Measurements from ENCODE around the gene GPAT3.

Gene GPAT3

DNA sequence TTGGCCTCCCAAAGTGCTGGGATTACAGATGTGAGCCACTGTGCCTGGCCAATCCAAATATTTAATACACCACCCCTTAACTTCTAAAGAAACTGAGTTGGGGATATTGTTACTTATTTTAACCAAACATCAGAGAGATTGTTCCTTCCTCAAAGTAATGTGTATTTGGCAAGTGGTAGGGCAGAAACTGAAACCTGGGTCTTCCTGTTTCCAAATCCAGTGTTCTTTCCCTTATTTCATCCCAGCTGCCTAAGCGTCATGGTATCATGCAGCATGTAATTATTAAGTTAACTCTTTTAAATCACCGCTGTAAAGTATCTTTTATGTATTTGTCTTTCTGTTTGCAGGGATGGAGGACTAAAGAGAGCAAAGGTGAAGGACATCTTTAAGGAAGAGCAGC is 68.4 kb downstream of the GPAT3 start:
- no peak overlapping the region for H3K4me3 ChIP-seq (ENCODE audit: low read depth, low read length)
- H3K9me3 ChIP-seq (ENCODE audit: control insufficient read depth, insufficient read depth, low read length): no peaks in the 10 kb centered on the region
- H3K4me1 ChIP-seq (ENCODE audit: control insufficient read depth, insufficient read depth, low read length): peaks cover 18% of the 10 kb centered on the region
- no peak overlapping the region for H3K9ac ChIP-seq (ENCODE audit: low read depth, low read length)
- H3K27me3 ChIP-seq (ENCODE audit: control insufficient read depth, insufficient read depth, low read length): no peaks in the 10 kb centered on the region
- H3K27ac ChIP-seq (ENCODE audit: low read depth, low read length): no peak overlapping the region
- H3K36me3 ChIP-seq (ENCODE audit: control insufficient read depth, insufficient read depth, low read length): no peaks in the 10 kb centered on the region

DNA sequence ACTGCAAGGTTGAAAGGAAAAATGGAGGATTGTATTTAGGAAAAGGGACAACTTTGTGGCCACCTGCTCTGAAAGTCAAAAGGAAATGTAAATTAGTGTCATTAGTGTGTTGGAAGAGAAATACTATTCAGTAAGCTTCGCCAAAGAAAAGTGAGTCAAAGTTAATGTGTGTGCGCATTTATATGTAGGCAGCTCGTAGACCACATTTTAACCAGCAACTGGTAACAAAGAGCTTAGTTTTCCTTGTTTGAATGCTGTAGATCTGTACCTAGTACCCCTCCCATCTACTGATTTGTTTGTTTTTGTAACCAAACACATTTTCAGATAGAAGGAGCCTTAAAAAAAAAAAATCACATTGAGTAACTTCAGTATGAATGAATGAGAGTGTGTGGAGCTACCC is 69.3 kb downstream of the GPAT3 start:
- Histone ChIP-seq H3K36me3 (ENCODE audit: control insufficient read depth, insufficient read depth, low read length) (no peaks in the 10 kb centered on the region), H3K9me3 (ENCODE audit: control insufficient read depth, insufficient read depth, low read length) (no peaks in the 10 kb centered on the region), H3K4me1 (ENCODE audit: control insufficient read depth, insufficient read depth, low read length) (peaks cover 18% of the 10 kb centered on the region), H3K27ac (ENCODE audit: low read depth, low read length) (peak overlapping the region; percentile 5), H3K27me3 (ENCODE audit: control insufficient read depth, insufficient read depth, low read length) (no peaks in the 10 kb centered on the region), H3K9ac (ENCODE audit: low read depth, low read length) (no peak overlapping the region), H3K4me3 (ENCODE audit: low read depth, low read length) (no peak overlapping the region)

DNA sequence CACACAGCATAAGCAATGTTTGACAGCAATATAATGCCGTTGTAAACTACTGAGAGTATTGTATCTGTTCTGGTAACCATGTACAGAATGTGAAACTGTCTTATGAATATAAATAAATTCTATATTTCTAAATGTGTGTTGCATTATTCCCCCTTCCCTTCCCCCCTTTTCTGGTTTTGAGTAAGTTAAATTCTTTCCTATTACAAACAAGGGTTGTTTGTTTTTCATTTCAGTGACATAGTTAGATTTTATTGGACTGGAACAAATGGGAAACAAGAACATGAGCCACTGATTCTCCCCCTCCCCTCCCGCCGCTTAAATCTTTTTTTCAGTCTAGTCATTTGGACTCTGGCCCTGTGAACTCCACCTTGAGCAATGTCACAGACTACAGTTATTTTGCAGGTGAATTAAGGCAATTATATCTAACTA is 69.8 kb downstream of the GPAT3 start:
- H3K4me3 ChIP-seq (ENCODE audit: low read depth, low read length): no peak overlapping the region
- H3K27me3 ChIP-seq (ENCODE audit: control insufficient read depth, insufficient read depth, low read length): no peaks in the 10 kb centered on the region
- H3K36me3 ChIP-seq (ENCODE audit: control insufficient read depth, insufficient read depth, low read length): no peaks in the 10 kb centered on the region
- no peak overlapping the region for H3K27ac ChIP-seq (ENCODE audit: low read depth, low read length)
- H3K9ac ChIP-seq (ENCODE audit: low read depth, low read length): no peak overlapping the region
- H3K4me1 ChIP-seq (ENCODE audit: control insufficient read depth, insufficient read depth, low read length): peaks cover 18% of the 10 kb centered on the region
- H3K9me3 ChIP-seq (ENCODE audit: control insufficient read depth, insufficient read depth, low read length): no peaks in the 10 kb centered on the region

DNA sequence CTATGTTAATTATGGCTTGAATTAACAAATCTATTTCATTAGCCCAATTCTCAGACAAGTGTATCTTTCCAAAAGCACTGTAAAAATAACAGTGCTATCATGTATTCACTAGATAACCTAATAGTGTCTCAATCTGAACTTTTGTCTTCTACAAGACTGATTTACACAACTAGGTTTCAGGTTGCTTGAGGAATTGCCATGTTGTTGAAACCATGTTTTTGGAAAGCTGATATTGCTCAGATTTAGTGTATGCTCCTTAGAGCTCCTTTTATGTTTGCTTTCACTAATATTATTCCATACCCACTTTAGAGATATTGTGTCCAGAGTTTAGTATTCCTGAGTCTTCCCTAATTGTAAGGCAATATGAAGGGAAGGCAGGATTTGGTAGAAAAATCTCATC is 70.6 kb downstream of the GPAT3 start:
- Histone ChIP-seq H3K4me1 (ENCODE audit: control insufficient read depth, insufficient read depth, low read length) (peaks cover 18% of the 10 kb centered on the region), H3K9me3 (ENCODE audit: control insufficient read depth, insufficient read depth, low read length) (no peaks in the 10 kb centered on the region), H3K27ac (ENCODE audit: low read depth, low read length) (no peak overlapping the region), H3K9ac (ENCODE audit: low read depth, low read length) (no peak overlapping the region), H3K4me3 (ENCODE audit: low read depth, low read length) (no peak overlapping the region), H3K27me3 (ENCODE audit: control insufficient read depth, insufficient read depth, low read length) (no peaks in the 10 kb centered on the region), H3K36me3 (ENCODE audit: control insufficient read depth, insufficient read depth, low read length) (no peaks in the 10 kb centered on the region)

DNA sequence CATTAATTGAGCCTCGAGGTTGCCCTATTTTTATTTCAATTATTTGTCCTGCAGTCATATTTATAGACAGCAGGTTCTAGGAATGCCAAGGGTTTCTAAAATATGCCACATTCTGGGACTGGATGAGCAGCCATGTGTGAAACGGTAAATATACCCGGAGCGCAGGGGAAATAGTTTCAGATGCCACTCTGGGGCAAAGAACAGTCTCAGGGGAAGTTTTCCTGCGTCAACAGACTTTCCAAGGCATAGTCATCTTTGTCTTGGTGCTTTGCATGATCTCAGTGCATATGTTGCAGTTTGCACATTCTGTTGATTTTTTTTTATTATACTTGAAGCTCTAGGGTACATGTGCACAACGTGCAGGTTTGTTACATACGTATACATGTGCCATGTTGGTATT is 71.0 kb downstream of the GPAT3 start:
- Histone ChIP-seq H3K36me3 (ENCODE audit: control insufficient read depth, insufficient read depth, low read length) (no peaks in the 10 kb centered on the region), H3K27ac (ENCODE audit: low read depth, low read length) (no peak overlapping the region), H3K9me3 (ENCODE audit: control insufficient read depth, insufficient read depth, low read length) (no peaks in the 10 kb centered on the region), H3K4me3 (ENCODE audit: low read depth, low read length) (no peak overlapping the region), H3K27me3 (ENCODE audit: control insufficient read depth, insufficient read depth, low read length) (no peaks in the 10 kb centered on the region), H3K9ac (ENCODE audit: low read depth, low read length) (no peak overlapping the region), H3K4me1 (ENCODE audit: control insufficient read depth, insufficient read depth, low read length) (peaks cover 18% of the 10 kb centered on the region)

DNA sequence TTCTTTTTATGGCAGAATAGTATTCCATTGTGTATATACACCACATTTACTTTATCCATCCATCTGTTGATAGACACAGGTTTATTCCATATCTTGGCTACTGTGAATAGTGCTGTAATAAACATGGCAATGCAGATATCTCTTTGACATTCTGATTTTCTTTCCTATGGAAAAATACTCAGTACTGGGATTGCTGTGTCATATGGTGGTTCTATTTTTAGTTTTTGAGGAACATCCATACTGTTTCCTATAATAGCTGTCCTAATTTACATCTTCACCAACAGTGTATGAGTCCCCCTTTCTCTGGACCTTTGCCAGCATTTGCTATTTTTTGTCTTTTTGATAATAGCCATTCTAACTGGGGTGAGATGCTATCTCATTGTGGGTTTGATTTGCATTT is 73.5 kb downstream of the GPAT3 start:
- no peaks in the 10 kb centered on the region; the same call in 1 of the 2 replicates for H3K9me3 ChIP-seq (ENCODE audit: control insufficient read depth, insufficient read depth, low read length)
- peaks cover 18% of the 10 kb centered on the region for H3K4me1 ChIP-seq (ENCODE audit: control insufficient read depth, insufficient read depth, low read length)
- no peak overlapping the region for H3K27ac ChIP-seq (ENCODE audit: low read depth, low read length)

DNA sequence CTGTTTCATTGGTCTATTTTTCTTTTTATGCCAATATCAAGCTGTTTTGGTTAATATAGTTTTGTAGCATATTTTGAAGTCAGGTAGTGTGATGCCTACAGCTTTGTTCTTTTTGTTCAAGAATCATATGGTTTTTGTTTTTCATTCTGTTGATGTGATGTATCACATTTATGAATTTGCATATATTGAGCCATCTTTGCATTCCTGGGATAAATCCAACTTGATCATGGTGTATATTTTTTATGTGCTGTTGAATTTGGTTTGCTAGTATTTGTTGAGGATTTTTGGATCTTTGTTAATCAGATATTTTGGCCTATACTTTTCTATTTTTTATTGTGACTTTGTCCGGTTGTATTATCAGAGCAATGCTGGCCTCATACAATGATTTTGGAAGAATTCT is 74.8 kb downstream of the GPAT3 start:
- H3K4me1 ChIP-seq (ENCODE audit: control insufficient read depth, insufficient read depth, low read length): peaks cover 6% of the 10 kb centered on the region; the same call in 1 of the 2 replicates
- H3K27ac ChIP-seq (ENCODE audit: low read depth, low read length): no peak overlapping the region

More for the DNA sequence above, 73.5 kb downstream of the GPAT3 start:
- Histone ChIP-seq H3K9ac (ENCODE audit: low read depth, low read length) (no peak overlapping the region), H3K36me3 (ENCODE audit: control insufficient read depth, insufficient read depth, low read length) (no peaks in the 10 kb centered on the region), H3K4me3 (ENCODE audit: low read depth, low read length) (no peak overlapping the region), H3K27me3 (ENCODE audit: control insufficient read depth, insufficient read depth, low read length) (no peaks in the 10 kb centered on the region)

DNA sequence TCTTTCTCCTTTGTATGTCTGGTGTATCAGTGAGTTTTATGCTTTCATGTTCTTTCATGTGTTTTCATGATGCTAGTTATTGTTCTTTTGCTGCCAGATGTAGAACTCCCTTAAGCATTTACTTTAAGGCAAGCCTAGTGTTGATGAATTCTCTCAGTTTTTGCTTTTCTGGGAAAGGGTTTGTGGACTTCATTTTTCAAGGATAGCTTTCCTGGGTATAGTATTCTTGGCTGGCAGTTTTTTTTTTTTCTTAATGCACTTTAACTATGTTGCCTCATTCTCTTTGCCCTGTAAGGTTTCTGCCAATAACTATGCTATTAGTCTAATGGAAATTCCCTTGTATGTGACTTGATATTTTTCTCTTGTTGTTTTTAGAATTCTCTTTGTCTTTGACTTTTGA is 77.1 kb downstream of the GPAT3 start:
- H3K9me3 ChIP-seq (ENCODE audit: control insufficient read depth, insufficient read depth, low read length): no peaks in the 10 kb centered on the region; the same call in 1 of the 2 replicates
- H3K27me3 ChIP-seq (ENCODE audit: control insufficient read depth, insufficient read depth, low read length): no peaks in the 10 kb centered on the region
- no peak overlapping the region for H3K27ac ChIP-seq (ENCODE audit: low read depth, low read length)
- peaks cover 14% of the 10 kb centered on the region for H3K4me1 ChIP-seq (ENCODE audit: control insufficient read depth, insufficient read depth, low read length)
- H3K4me3 ChIP-seq (ENCODE audit: low read depth, low read length): no peak overlapping the region
- no peak overlapping the region for H3K9ac ChIP-seq (ENCODE audit: low read depth, low read length)
- no peaks in the 10 kb centered on the region for H3K36me3 ChIP-seq (ENCODE audit: control insufficient read depth, insufficient read depth, low read length)

More for the DNA sequence above, 74.8 kb downstream of the GPAT3 start:
- Histone ChIP-seq H3K4me3 (ENCODE audit: low read depth, low read length) (no peak overlapping the region), H3K9ac (ENCODE audit: low read depth, low read length) (no peak overlapping the region), H3K36me3 (ENCODE audit: control insufficient read depth, insufficient read depth, low read length) (no peaks in the 10 kb centered on the region), H3K9me3 (ENCODE audit: control insufficient read depth, insufficient read depth, low read length) (no peaks in the 10 kb centered on the region; the same call in 1 of the 2 replicates), H3K27me3 (ENCODE audit: control insufficient read depth, insufficient read depth, low read length) (no peaks in the 10 kb centered on the region)

DNA sequence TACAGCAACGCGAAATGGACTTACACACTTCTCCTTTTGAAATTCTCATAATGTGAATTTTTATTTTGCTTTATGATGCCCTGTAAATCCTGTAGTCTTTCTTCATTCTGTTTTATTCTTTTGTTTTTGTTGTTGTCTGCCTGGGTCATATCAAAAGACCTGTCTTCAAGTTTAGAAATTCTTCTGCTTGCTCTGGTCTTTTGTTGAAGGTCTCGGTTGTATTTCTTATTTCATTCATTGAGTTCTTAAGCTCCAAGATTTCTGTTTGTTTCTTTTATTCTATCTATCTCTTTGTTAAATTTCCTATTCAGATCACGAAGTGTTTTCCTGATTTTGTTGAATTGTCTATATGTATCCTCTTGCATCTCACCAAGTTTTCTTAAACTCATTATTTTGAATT is 78.1 kb downstream of the GPAT3 start:
- H3K4me3 ChIP-seq (ENCODE audit: low read depth, low read length): no peak overlapping the region
- H3K9ac ChIP-seq (ENCODE audit: low read depth, low read length): no peak overlapping the region
- no peaks in the 10 kb centered on the region; the same call in 1 of the 2 replicates for H3K9me3 ChIP-seq (ENCODE audit: control insufficient read depth, insufficient read depth, low read length)
- peaks cover 24% of the 10 kb centered on the region for H3K4me1 ChIP-seq (ENCODE audit: control insufficient read depth, insufficient read depth, low read length)
- H3K27me3 ChIP-seq (ENCODE audit: control insufficient read depth, insufficient read depth, low read length): no peaks in the 10 kb centered on the region
- H3K36me3 ChIP-seq (ENCODE audit: control insufficient read depth, insufficient read depth, low read length): no peaks in the 10 kb centered on the region
- H3K27ac ChIP-seq (ENCODE audit: low read depth, low read length): no peak overlapping the region

DNA sequence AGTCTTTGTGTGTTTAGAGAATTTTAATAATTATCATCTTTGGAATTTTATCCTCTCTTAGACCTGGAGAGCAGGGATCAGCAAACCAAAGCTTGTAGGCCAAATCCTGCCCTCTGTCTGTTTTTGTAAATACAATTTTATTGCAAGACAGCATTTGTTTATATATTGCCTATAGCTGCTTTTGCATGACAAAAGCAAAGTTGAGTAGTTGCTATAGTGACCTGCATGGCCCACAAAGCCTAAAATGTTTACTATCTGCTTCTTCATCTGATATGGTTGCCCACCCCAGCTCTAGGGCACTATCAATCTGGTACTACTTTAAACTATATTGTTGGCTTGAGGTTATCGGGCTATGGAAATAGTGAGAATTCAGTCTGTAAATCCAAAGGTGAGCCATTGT is 80.3 kb downstream of the GPAT3 start:
- Histone ChIP-seq H3K4me3 (ENCODE audit: low read depth, low read length) (no peak overlapping the region), H3K36me3 (ENCODE audit: control insufficient read depth, insufficient read depth, low read length) (no peaks in the 10 kb centered on the region), H3K27me3 (ENCODE audit: control insufficient read depth, insufficient read depth, low read length) (no peaks in the 10 kb centered on the region), H3K27ac (ENCODE audit: low read depth, low read length) (no peak overlapping the region), H3K9ac (ENCODE audit: low read depth, low read length) (no peak overlapping the region), H3K9me3 (ENCODE audit: control insufficient read depth, insufficient read depth, low read length) (peaks cover 4% of the 10 kb centered on the region; the same call in 1 of the 2 replicates), H3K4me1 (ENCODE audit: control insufficient read depth, insufficient read depth, low read length) (peaks cover 24% of the 10 kb centered on the region)

DNA sequence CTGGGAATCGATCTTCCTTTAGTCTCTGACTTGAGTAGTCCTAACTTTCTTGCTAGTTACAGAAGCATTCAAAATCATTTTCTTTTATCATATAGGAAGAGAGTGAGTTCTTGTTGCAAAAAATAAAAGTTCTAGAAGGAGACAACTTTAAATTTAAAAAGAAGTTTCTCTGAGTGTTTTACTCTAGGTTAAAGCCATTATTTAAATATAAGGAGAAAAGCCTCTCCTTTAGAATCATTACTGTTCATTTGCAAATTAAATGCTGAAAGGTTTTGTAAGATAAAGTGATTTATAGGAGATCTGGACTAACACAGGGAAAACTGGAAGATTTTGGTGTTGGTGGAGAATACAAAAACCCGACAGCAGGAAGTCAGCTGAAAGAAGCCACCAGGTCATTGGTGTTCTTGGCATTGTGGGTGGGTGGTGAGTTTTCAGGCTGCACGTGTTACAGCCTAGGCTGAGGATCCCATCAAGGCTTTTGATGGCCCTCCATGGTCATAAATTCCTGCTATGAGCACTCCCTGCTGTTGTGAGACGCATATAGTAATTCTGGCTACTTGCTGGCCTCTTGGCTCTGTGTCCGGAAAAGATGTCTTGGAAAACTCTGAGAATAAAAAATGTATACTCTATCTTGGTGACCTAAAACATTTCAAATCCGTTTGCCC is 81.6 kb downstream of the GPAT3 start:
- Histone ChIP-seq H3K36me3 (ENCODE audit: control insufficient read depth, insufficient read depth, low read length) (no peaks in the 10 kb centered on the region), H3K9me3 (ENCODE audit: control insufficient read depth, insufficient read depth, low read length) (peaks cover 14% of the 10 kb centered on the region), H3K9ac (ENCODE audit: low read depth, low read length) (no peak overlapping the region), H3K4me1 (ENCODE audit: control insufficient read depth, insufficient read depth, low read length) (peaks cover 24% of the 10 kb centered on the region), H3K27me3 (ENCODE audit: control insufficient read depth, insufficient read depth, low read length) (no peaks in the 10 kb centered on the region), H3K27ac (ENCODE audit: low read depth, low read length) (no peak overlapping the region), H3K4me3 (ENCODE audit: low read depth, low read length) (no peak overlapping the region)
